T-cell (primary cell): Measurements from ENCODE around the gene ITPK1. TPM values are rescaled to one million over a fixed set of nuclear protein-coding genes. Genes with fewer than 3 reads are reported as not detected.

Experiments
- ATAC-seq, 4 experiments: fragments of 200-7000 bp in 3 of 4; fragments of 150-1000 bp in 1 of 4; cut with Tn5 transposase; replicated peaks in 1 of 4; 1 replicate in 3 of 4; 2 replicates in 1 of 4; pipeline ENCODE4 v1.10.0; 2021; ENCODE audit warnings: moderate library complexity in 3 of 4, mild to moderate bottlenecking in 2 of 4, moderate number of reproducible peaks in 1 of 4
- CTCF ChIA-PET, 2 donors: fragments of 300-600 bp; sonication (Branson Sonifier 250); formaldehyde crosslinking; loops; one replicate each; lab custom pipeline; 2022; ENCODE audit warnings: antibody characterized with exemption in 2 of 2; lab: Charles Lee
- POLR2A ChIA-PET, 2 donors: fragments of 300-600 bp; sonication (Branson Sonifier 250); formaldehyde crosslinking; loops; one replicate each; lab custom pipeline; 2022; ENCODE audit warnings: antibody characterized with exemption in 2 of 2; lab: Charles Lee
- DNase-seq, 35 experiments: peaks; one replicate each; pipeline versions ENCODE4 v3.0.0 to v3.0.0-alpha.2; 2013 to 2023
- H3K27ac ChIP-seq: one replicate; pipeline ENCODE4 v1.5.1; 2013; ENCODE audit warnings: low read length
- H3K27me3 ChIP-seq, 2 experiments: replicated peaks in 1 of 2; 1 replicate in 1 of 2; 2 replicates in 1 of 2; pipeline versions ENCODE4 v1.6.1 to v1.7.0; 2013; ENCODE audit warnings: low read length in 1 of 2, mixed read lengths in 1 of 2; ENCODE audit not compliant: control insufficient read depth in 2 of 2, insufficient read depth in 2 of 2; ENCODE audit errors: extremely low read depth in 1 of 2
- H3K36me3 ChIP-seq, 2 donors: 1 replicate in 1 of 2; 2 replicates in 1 of 2; pipeline versions ENCODE4 v1.6.1 to v1.7.0; 2013; ENCODE audit warnings: low read length in 1 of 2; ENCODE audit not compliant: control insufficient read depth in 2 of 2, insufficient read depth in 1 of 2; ENCODE audit errors: extremely low read depth in 1 of 2
- H3K4me1 ChIP-seq, 2 experiments: 1 replicate in 1 of 2; 2 replicates in 1 of 2; pipeline versions ENCODE4 v1.6.1 to v1.7.0; 2013; ENCODE audit warnings: low read length in 2 of 2, mixed read lengths in 1 of 2; ENCODE audit not compliant: insufficient read depth in 2 of 2, control insufficient read depth in 1 of 2; ENCODE audit errors: extremely low read depth in 1 of 2
- H3K4me3 ChIP-seq, 2 donors: 1 replicate in 1 of 2; 2 replicates in 1 of 2; pipeline versions ENCODE4 v1.5.1 to v1.7.0; 2013; ENCODE audit warnings: mild to moderate bottlenecking in 2 of 2, low read length in 1 of 2, moderate library complexity in 1 of 2; ENCODE audit not compliant: control insufficient read depth in 1 of 2; ENCODE audit errors: extremely low read depth in 1 of 2
- H3K9me3 ChIP-seq: 2 replicates; pipeline ENCODE4 v1.7.0; 2013
- H3K27ac Mint-ChIP-seq, 2 donors: one replicate each; pipeline ENCODE4 v1.8.0; 2020 to 2021; ENCODE audit warnings: mild to moderate bottlenecking in 2 of 2, mixed read lengths in 2 of 2
- H3K27me3 Mint-ChIP-seq, 2 donors: one replicate each; pipeline ENCODE4 v1.8.0; 2021 to 2022; ENCODE audit warnings: mixed read lengths in 2 of 2
- H3K36me3 Mint-ChIP-seq: one replicate; pipeline ENCODE4 v1.8.0; 2021; ENCODE audit warnings: mixed read lengths
- H3K4me1 Mint-ChIP-seq, 3 donors: one replicate each; pipeline ENCODE4 v1.8.0; 2020 to 2022; ENCODE audit warnings: mixed read lengths in 3 of 3, mild to moderate bottlenecking in 1 of 3
- H3K4me3 Mint-ChIP-seq, 3 donors: one replicate each; pipeline ENCODE4 v1.8.0; 2020 to 2022; ENCODE audit warnings: mild to moderate bottlenecking in 3 of 3, mixed read lengths in 3 of 3, moderate library complexity in 3 of 3
- H3K9me3 Mint-ChIP-seq, 3 donors: one replicate each; pipeline ENCODE4 v1.8.0; 2020 to 2022; ENCODE audit warnings: mixed read lengths in 3 of 3
- WGBS: methylation state at CpG from one replicate; pipeline ENCODE4 v1.1.5; 2013; ENCODE audit warnings: missing lambda C conversion rate; ENCODE audit not compliant: insufficient coverage; 5-methylcytosine and 5-hydroxymethylcytosine counted together
- total RNA-seq, 35 experiments: library from RNA in 6 of 35; stranded (reverse) in 6 of 35; fragments of 120-200 nt in 1 of 35; gene quantifications; one replicate each; pipeline versions ENCODE4 v1.2.1 to v1.2.4 and lab custom pipeline; 2013 to 2026

The ITPK1 gene
- total RNA-seq, 5 donors from 2014 or later (not counting 1 experiment from before 2014, with no cell fraction given) = 28.0 to 43.0 (median 39.5) TPM

DNA sequence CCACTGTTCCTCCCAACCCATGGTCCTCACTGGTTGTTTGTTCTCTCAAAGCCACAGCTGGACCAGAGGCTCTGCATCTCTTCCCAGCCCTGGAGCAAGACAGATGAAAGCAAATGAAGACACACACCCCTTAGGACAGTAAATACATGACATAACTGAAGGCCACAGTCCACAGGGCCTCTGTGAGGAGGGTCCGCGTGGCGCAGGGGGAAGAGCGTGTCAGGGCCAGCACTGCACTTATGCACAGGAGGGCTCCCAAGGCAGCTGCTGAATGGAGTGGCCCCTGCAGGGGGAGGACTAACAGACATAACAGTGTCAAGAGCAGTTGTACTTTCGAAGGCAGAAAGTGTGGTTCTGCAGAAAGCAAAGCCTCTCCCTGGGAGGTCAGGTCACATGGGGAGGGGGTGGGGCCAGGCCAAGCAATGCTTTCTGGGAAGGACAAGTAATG lies 112.8 kb downstream of the ITPK1 start:
- CTCF ChIA-PET = no interaction called here
- no peak overlapping the region for H3K27ac Mint-ChIP-seq
- peaks cover 13% of the 10 kb centered on the region for H3K36me3 Mint-ChIP-seq
- Histone ChIP-seq H3K4me1 (peaks cover 0 to 2% of the 10 kb centered on the region in 2 experiments), H3K27ac (no peak overlapping the region), H3K27me3 (no peaks in the 10 kb centered on the region), H3K4me3 (no peak overlapping the region), H3K9me3 (no peaks in the 10 kb centered on the region), H3K36me3 (peaks cover 6 to 8% of the 10 kb centered on the region in 2 donors)
- peaks cover 8 to 17% (median 10%) of the 10 kb centered on the region in 3 donors for H3K4me1 Mint-ChIP-seq
- H3K27me3 Mint-ChIP-seq = no peaks in the 10 kb centered on the region
- DNase-seq (no peak), ATAC-seq (no peak)
- POLR2A ChIA-PET = no interaction called here
- H3K4me3 Mint-ChIP-seq = no peak overlapping the region
- WGBS = 95% methylated on average over 4 of the region's 5 CpGs
- H3K9me3 Mint-ChIP-seq = no peaks in the 10 kb centered on the region

DNA sequence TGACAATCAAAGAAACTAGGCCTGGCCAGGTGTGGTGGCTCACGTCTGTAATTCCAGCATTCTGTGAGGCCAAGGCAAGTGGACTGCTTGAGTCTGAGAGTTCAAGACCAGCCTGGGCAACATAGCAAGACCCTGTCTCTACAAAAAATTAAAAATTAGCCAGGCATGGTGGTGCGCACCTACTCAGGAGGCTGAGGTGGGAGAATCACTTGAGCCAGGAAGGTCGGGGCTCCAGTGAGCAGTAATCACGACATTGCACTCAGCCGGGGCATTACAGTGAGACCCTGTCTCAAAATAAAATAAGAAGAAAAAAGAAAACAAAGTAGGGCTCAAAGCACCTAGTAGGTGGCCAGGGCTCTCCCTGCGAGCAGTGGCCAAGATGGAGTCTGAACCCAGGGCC lies 113.7 kb downstream of the ITPK1 start:
- no peaks in the 10 kb centered on the region for H3K9me3 ChIP-seq
- Mint-ChIP-seq H3K27me3 (no peaks in the 10 kb centered on the region), H3K4me3 (no peak overlapping the region), H3K4me1 (peaks cover 6 to 17% (median 11%) of the 10 kb centered on the region in 3 donors), H3K27ac (no peak overlapping the region), H3K36me3 (peaks cover 19% of the 10 kb centered on the region), H3K9me3 (no peaks in the 10 kb centered on the region)
- H3K27ac ChIP-seq = no peak overlapping the region
- no peaks in the 10 kb centered on the region for H3K27me3 ChIP-seq
- H3K36me3 ChIP-seq = peaks cover 0 to 6% of the 10 kb centered on the region in 2 donors
- CTCF ChIA-PET = interaction anchor here in 1 of 2 donors (0.7 kb wide), 1 partner anchor 19 kb away, joined by 3 read pairs; no protein-coding TSS in a partner anchor
- no peaks in the 10 kb centered on the region for H3K4me1 ChIP-seq
- ATAC-seq (no peak), DNase-seq (no peak)
- WGBS = 95% methylated on average over 6 of the region's 6 CpGs
- no peak overlapping the region for H3K4me3 ChIP-seq
- POLR2A ChIA-PET = no interaction called here

DNA sequence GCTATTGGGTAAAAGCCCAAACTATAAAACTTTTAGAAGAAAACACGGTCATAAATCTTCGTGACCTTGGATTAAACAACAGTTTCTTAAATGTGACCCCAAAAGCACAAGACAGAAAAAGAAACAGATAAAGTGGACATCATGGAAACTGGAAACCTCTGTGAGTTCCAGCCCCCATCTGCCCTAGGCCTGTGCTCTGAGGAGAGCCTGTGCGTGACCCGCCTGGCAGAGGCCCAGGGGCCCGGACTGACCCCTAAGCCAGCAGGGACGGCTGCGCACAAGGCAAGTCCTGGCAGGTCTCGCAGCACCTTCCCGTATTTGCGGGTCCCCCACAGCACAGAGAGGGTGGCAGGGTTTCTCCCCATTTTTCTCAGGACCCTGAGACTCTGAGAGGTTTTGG lies 116.8 kb downstream of the ITPK1 start:
- no peak overlapping the region for H3K27ac ChIP-seq
- peaks cover 2 to 10% of the 10 kb centered on the region in 2 donors for H3K36me3 ChIP-seq
- H3K4me3 ChIP-seq = no peak overlapping the region
- no peaks in the 10 kb centered on the region for H3K27me3 Mint-ChIP-seq
- no peak overlapping the region for H3K27ac Mint-ChIP-seq
- H3K4me1 ChIP-seq = no peaks in the 10 kb centered on the region
- 91% methylated on average over 10 of the region's 10 CpGs for WGBS
- peaks cover 21% of the 10 kb centered on the region for H3K36me3 Mint-ChIP-seq
- ChIA-PET CTCF (no interaction called here), POLR2A (no interaction called here)
- peaks cover 2 to 5% (median 3%) of the 10 kb centered on the region in 3 donors for H3K4me1 Mint-ChIP-seq
- DNase-seq (no peak), ATAC-seq (no peak)
- H3K9me3 ChIP-seq = no peaks in the 10 kb centered on the region
- no peaks in the 10 kb centered on the region for H3K9me3 Mint-ChIP-seq
- H3K4me3 Mint-ChIP-seq = no peak overlapping the region
- no peaks in the 10 kb centered on the region for H3K27me3 ChIP-seq

DNA sequence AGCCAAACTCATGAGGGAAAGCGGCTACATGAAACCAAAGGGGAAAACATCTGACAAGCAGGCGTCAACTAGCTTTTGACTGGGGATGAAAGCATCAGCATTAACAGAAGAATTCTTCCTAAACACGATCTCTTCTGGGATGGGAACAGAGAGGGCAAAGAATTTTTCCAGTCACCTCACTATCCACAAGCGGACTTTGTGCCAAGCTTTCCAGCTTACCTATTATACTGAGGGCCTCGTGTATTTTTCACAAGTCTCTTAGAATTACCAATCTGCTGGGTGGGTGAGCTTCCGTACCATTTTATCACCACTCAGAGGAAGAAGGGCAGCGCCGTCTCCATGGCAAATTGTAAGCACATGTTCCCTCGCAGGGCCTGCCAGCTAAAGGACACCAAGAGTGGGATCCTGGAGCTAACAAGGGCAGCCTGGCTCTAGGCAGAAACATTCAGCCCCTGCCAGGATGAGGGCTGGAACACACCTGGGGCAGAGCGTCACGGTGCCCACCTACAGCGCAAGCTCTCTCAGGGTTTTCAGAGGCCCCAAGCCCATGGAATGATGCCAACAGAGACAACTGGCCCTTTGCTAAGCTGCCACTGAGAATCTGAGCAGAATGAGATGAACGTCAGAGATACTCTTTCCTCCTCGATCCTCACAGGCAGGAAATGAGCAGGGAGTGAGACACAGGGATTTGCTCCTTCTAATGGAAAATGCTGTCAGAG lies 118.2 kb downstream of the ITPK1 start:
- DNase-seq = no peak
- ATAC-seq = no peak
- H3K27ac Mint-ChIP-seq = no peak overlapping the region
- H3K4me3 Mint-ChIP-seq = no peak overlapping the region
- Histone ChIP-seq H3K27ac (no peak overlapping the region), H3K4me1 (no peaks in the 10 kb centered on the region), H3K4me3 (no peak overlapping the region), H3K9me3 (no peaks in the 10 kb centered on the region), H3K36me3 (peaks cover 3 to 18% of the 10 kb centered on the region in 2 donors), H3K27me3 (no peaks in the 10 kb centered on the region)
- H3K36me3 Mint-ChIP-seq = peaks cover 33% of the 10 kb centered on the region
- H3K9me3 Mint-ChIP-seq = no peaks in the 10 kb centered on the region
- ChIA-PET CTCF (no interaction called here), POLR2A (no interaction called here)
- H3K27me3 Mint-ChIP-seq = no peaks in the 10 kb centered on the region
- peaks cover 0 to 3% (median 0%) of the 10 kb centered on the region in 3 donors for H3K4me1 Mint-ChIP-seq
- 100% methylated on average over 5 of the region's 14 CpGs for WGBS

DNA sequence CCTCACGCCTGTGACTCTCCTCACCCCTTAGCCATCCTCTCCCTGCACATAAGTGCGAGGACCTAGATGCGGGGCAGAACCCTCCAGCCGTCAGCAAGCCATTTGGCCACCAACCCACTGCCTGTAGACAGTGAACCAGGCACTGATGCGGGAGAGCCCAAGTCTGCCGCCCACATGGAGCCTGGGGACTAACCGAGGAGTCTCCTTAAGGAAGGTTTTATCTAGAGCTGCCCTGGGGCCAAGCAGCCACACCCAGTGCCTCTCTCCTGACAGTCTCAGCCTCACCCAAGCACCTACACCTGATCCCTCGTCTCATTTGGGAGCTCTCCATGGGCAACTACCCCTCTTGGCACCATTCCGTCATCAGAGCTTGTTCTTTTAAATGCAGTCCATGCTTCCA lies 120.1 kb downstream of the ITPK1 start:
- POLR2A ChIA-PET = no interaction called here
- ATAC-seq = no peak
- Histone ChIP-seq H3K36me3 (peaks cover 3 to 28% of the 10 kb centered on the region in 2 donors), H3K27ac (no peak overlapping the region), H3K9me3 (no peaks in the 10 kb centered on the region), H3K4me1 (no peaks in the 10 kb centered on the region), H3K27me3 (no peaks in the 10 kb centered on the region), H3K4me3 (no peak overlapping the region)
- Mint-ChIP-seq H3K4me1 (peaks cover 0 to 3% (median 0%) of the 10 kb centered on the region in 3 donors), H3K9me3 (no peaks in the 10 kb centered on the region), H3K36me3 (peaks cover 44% of the 10 kb centered on the region), H3K4me3 (no peak overlapping the region), H3K27ac (no peak overlapping the region), H3K27me3 (no peaks in the 10 kb centered on the region)
- DNase-seq = no peak
- WGBS = 95% methylated on average over 9 of the region's 9 CpGs
- CTCF ChIA-PET = no interaction called here

DNA sequence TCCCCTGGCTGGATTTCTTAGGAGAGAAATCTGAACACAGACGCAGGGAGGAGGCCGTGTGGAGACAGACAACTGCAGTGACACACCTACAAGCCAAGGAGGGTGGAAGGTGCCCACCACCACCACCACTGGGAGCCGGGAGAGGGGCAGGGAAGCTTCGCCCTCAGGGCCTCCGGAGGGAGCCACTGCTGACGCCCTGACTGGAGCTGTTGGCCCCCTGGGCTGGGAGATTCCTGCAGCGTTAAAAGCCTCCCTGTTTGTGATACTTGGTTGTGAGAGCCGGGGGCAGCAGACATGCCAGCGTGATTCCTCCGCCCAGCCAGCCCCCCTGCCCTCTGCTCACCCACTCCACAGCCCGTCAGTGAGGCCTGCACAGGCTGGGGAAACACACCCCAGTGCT lies 120.8 kb downstream of the ITPK1 start:
- H3K27me3 Mint-ChIP-seq = no peaks in the 10 kb centered on the region
- ATAC-seq = no peak
- ChIA-PET POLR2A (no interaction called here), CTCF (no interaction called here)
- Histone ChIP-seq H3K27ac (no peak overlapping the region), H3K9me3 (no peaks in the 10 kb centered on the region), H3K27me3 (no peaks in the 10 kb centered on the region), H3K36me3 (peaks cover 3 to 28% of the 10 kb centered on the region in 2 donors), H3K4me3 (no peak overlapping the region), H3K4me1 (no peaks in the 10 kb centered on the region)
- no peak overlapping the region for H3K4me3 Mint-ChIP-seq
- no peak for DNase-seq
- H3K4me1 Mint-ChIP-seq = peaks cover 0 to 5% (median 0%) of the 10 kb centered on the region in 3 donors
- no peak overlapping the region for H3K27ac Mint-ChIP-seq
- WGBS = no CpG with 5 or more reads among the region's 11 CpGs
- no peaks in the 10 kb centered on the region for H3K9me3 Mint-ChIP-seq
- H3K36me3 Mint-ChIP-seq = peaks cover 44% of the 10 kb centered on the region
